AG09309 (cell line): Measurements from ENCODE around the gene SRSF10.
A peak's percentile ranks its signal among the peaks of the same experiment; 100 is the strongest.

Experiments used
- DNase-seq: peaks from one replicate; pipeline ENCODE4 v3.0.0-alpha.2; 2010; ENCODE audit warnings: low read depth
- H3K4me3 ChIP-seq: 2 replicates; pipeline ENCODE4 v1.5.1; 2011; ENCODE audit warnings: mild to moderate bottlenecking, low read depth, low read length, moderate library complexity; ENCODE audit not compliant: control insufficient read depth
- TF ChIP-seq, protein P1 (sequence below): IDR thresholded peaks from 2 replicates; pipeline ENCODE4 v1.5.1; 2011; ENCODE audit warnings: mild to moderate bottlenecking, low read depth, low read length, inconsistent platforms; ENCODE audit not compliant: insufficient read depth, control insufficient read depth; ENCODE audit errors: missing control alignments

SRSF10 gene

DNA sequence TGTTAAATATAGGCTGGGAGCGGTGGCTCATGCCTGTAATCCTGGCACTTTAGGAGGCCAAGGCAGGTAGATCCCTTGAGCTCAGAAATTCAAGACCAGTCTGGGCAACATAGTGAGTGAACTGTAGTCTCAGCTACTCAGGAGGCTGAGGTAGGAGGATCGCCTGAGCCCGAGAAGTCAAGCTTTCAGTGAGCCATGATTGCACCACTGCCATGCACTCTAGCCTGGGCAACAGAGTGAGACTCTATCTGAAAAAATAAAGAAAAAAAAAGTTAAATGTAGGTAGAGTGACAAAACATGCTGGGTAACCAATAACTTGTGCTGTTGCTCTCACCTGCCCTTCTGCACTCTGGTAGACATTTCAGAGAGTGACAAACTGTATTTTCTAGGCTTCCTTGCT, 25.0 kb upstream of the SRSF10 start:
- DNase-seq, result no peak
- no peak overlapping the region for H3K4me3 ChIP-seq
- TF ChIP-seq, protein P1, sequence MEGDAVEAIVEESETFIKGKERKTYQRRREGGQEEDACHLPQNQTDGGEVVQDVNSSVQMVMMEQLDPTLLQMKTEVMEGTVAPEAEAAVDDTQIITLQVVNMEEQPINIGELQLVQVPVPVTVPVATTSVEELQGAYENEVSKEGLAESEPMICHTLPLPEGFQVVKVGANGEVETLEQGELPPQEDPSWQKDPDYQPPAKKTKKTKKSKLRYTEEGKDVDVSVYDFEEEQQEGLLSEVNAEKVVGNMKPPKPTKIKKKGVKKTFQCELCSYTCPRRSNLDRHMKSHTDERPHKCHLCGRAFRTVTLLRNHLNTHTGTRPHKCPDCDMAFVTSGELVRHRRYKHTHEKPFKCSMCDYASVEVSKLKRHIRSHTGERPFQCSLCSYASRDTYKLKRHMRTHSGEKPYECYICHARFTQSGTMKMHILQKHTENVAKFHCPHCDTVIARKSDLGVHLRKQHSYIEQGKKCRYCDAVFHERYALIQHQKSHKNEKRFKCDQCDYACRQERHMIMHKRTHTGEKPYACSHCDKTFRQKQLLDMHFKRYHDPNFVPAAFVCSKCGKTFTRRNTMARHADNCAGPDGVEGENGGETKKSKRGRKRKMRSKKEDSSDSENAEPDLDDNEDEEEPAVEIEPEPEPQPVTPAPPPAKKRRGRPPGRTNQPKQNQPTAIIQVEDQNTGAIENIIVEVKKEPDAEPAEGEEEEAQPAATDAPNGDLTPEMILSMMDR, result no peak

- TF ChIP-seq, protein P1, result no peak
- H3K4me3 ChIP-seq, result no peak overlapping the region
- no peak for DNase-seq
Observed at GRCh38 chr1:24004132-24004531, 24.0 kb upstream of the SRSF10 start.

- TF ChIP-seq, protein P1, result no peak
- DNase-seq, result peak; percentile 78
- no peak overlapping the region for H3K4me3 ChIP-seq
Observed at GRCh38 chr1:24003331-24003972, 23.3 kb upstream of the SRSF10 start.

DNA sequence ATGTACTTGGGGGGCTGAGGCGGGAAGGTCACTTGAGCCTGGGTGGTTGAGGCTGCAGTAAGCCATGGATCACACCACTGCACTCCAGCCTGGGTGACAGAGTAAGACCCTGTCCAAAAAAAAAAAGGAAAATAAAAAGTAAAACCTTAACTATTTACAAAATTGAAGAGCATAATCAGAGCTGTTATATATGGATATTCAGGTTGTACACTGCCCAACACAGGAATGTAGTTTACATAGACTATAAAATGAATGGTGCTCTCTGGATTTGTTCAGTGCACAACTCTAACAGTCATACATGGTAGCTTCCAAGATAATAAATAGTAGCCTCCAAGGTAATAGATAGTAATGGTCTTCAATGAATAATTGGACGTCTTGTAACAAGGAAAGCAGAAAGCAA, 22.6 kb upstream of the SRSF10 start:
- no peak for DNase-seq
- H3K4me3 ChIP-seq, result no peak overlapping the region
- TF ChIP-seq, protein P1, result no peak

DNA sequence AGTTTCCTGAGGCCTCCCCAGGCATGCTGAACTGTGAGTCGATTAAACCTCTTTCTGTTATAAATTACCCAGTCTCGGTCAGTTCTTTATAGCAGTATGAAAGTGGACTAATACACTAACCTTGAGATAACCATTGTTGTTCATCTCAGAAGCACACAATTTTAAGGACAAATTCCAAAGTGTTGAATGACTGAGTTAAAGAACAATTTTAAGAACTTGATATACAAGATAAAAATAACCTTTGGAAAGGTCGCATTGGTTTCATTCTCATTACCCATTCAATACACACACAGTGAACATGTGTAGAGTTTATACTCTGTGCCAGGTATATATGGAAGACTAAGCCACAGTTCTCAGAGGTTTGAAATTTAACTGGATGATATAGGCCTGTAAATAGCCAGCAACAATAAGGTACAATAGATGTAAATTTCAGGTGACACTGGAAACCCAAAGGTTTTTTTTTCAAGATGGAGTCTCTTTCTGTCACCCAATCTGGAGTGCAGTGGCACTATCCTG, 19.1 kb upstream of the SRSF10 start:
- no peak overlapping the region for H3K4me3 ChIP-seq
- TF ChIP-seq, protein P1, result no peak
- DNase-seq, result no peak

GRCh38 chr1:23997812-23998211, 17.7 kb upstream of the SRSF10 start:
- no peak for DNase-seq
- no peak overlapping the region for H3K4me3 ChIP-seq
- TF ChIP-seq, protein P1, result no peak
